HepG2 (cell line): ENCODE data around the gene GRM5. TPM values are rescaled to one million over a fixed set of nuclear protein-coding genes. Genes with fewer than 3 reads are reported as not detected.

Source experiments
- ATAC-seq: fragments of 200-7000 bp; cut with Tn5 transposase; 3 replicates; pipeline ENCODE4 v1.9.1; 2020; ENCODE audit warnings: mild to moderate bottlenecking, moderate library complexity
- BruUV-seq: library from RNA; stranded (reverse); fragments of 400-500 nt; replicated peaks from 2 replicates; lab custom pipeline; 2021; lab: Mats Ljungman, UMichigan
- CTCF ChIA-PET: fragments of 300-600 bp; formaldehyde crosslinking; extraction: SDS; loops from one replicate; lab custom pipeline; 2021; ENCODE audit warnings: low total read pairs, inconsistent platforms, low intra/inter-chr PET ratio; lab: Yijun Ruan, JAX
- POLR2A ChIA-PET: fragments of 350-600 bp; sonication (Branson Sonifier 250); formaldehyde crosslinking; loops from one replicate; lab custom pipeline; 2020; ENCODE audit warnings: antibody characterized with exemption, inconsistent platforms; lab: Yijun Ruan, JAX
- DNase-seq: peaks from one replicate; pipeline ENCODE4 v3.0.0-alpha.2; 2015; ENCODE audit warnings: low spot score
- FAIRE-seq: peaks from 3 replicates; lab custom pipeline; 2011; peaks lifted over from hg19 to GRCh38; lab: Jason Lieb, UNC
- H2AFZ ChIP-seq: one replicate; pipeline ENCODE4 v1.6.1; 2011; ENCODE audit warnings: low read length, inconsistent platforms
- H3K27ac ChIP-seq: fragments of 300-600 bp; 3 replicates; pipeline ENCODE4 v1.8.0; 2011; ENCODE audit warnings: mixed run types, mild to moderate bottlenecking, mixed read lengths, low read length, inconsistent platforms; ENCODE audit not compliant: insufficient read depth; ENCODE audit errors: extremely low read length
- H3K27me3 ChIP-seq, 2 experiments: fragments of 200-600 bp in 1 of 2; 2 replicates in 1 of 2; 3 replicates in 1 of 2; pipeline versions ENCODE4 v1.6.0 to v1.8.0; 2011; ENCODE audit warnings: low read length in 2 of 2, mild to moderate bottlenecking in 2 of 2, moderate library complexity in 2 of 2, inconsistent platforms in 1 of 2; ENCODE audit not compliant: insufficient read depth in 2 of 2, control insufficient read depth in 1 of 2
- H3K36me3 ChIP-seq, 2 experiments: fragments of 200-600 bp in 1 of 2; replicated peaks in 1 of 2; 2 replicates in 1 of 2; 3 replicates in 1 of 2; pipeline versions ENCODE4 v1.5.1 to v1.8.0; 2011; ENCODE audit warnings: low read length in 2 of 2, inconsistent platforms in 1 of 2; ENCODE audit not compliant: insufficient read depth in 2 of 2, control insufficient read depth in 1 of 2
- H3K4me1 ChIP-seq: 2 replicates; pipeline ENCODE4 v1.5.1; 2012; ENCODE audit warnings: low read length, inconsistent platforms; ENCODE audit not compliant: insufficient read depth
- H3K4me2 ChIP-seq: 2 replicates; pipeline ENCODE4 v1.6.0; 2011; ENCODE audit warnings: low read depth, low read length, inconsistent platforms
- H3K4me3 ChIP-seq, 3 experiments: fragments of 200-600 bp in 1 of 3; sonication (generic), shearing (Covaris generic) in 1 of 3; replicated peaks in 1 of 3; 2 replicates each; pipeline ENCODE4 v1.5.1; 2011 to 2016; ENCODE audit warnings: low read length in 3 of 3, inconsistent platforms in 2 of 3, low read depth in 2 of 3, mild to moderate bottlenecking in 2 of 3, control low read depth in 1 of 3, mixed read lengths in 1 of 3; ENCODE audit not compliant: insufficient read depth in 1 of 3
- H3K79me2 ChIP-seq: one replicate; pipeline ENCODE4 v1.6.1; 2011; ENCODE audit warnings: low read length, inconsistent platforms; ENCODE audit not compliant: insufficient read depth
- H3K9ac ChIP-seq: 2 replicates; pipeline ENCODE4 v1.6.0; 2011; ENCODE audit warnings: mild to moderate bottlenecking, low read depth, low read length, inconsistent platforms; ENCODE audit not compliant: insufficient read depth
- H3K9me3 ChIP-seq: 2 replicates; pipeline ENCODE4 v1.5.1; 2012; ENCODE audit warnings: mild to moderate bottlenecking, low read length
- H4K20me1 ChIP-seq: 2 replicates; pipeline ENCODE4 v1.6.0; 2011; ENCODE audit warnings: inconsistent platforms, mild to moderate bottlenecking, low read length, moderate library complexity; ENCODE audit not compliant: insufficient read depth
- PHF5A ChIP-seq: IDR thresholded peaks from one replicate; pipeline ENCODE4 v1.6.1; 2018; ENCODE audit warnings: low read depth, missing genetic modification reagents; ENCODE audit not compliant: unreplicated experiment
- ZNF878 ChIP-seq: sonication (generic); formaldehyde crosslinking; IDR thresholded peaks from 2 replicates; pipeline ENCODE4 v1.8.1; 2023; ENCODE audit warnings: mild to moderate bottlenecking, missing genetic modification reagents, moderate library complexity
- WGBS: methylation state at CpG from one replicate; pipeline ENCODE4 v1.1.6; 2017; ENCODE audit warnings: low lambda C conversion rate; 5-methylcytosine and 5-hydroxymethylcytosine counted together
- in situ Hi-C: cut with HindIII; loops from 2 replicates; pipeline ENCODE4 v1.10.0; 2017; ENCODE audit warnings: low pct_unique_long_range_greater_than_20kb; ENCODE audit not compliant: extremely low pct_ligation_motif_present
- intact Hi-C: fragments of 100-400 bp; cut with micrococcal nuclease; formaldehyde crosslinking; loops from one replicate; pipeline ENCODE4 v1.10.0; 2022; ENCODE audit not compliant: unreplicated experiment
- polyA plus RNA-seq, 8 experiments: library from polyadenylated mRNA; depleted of rRNA in 3 of 8; stranded (reverse) in 7 of 8; unstranded in 1 of 8; fragments of >200 nt; fragmentation: Illumina TruSeq in 4 of 8; extraction: Trizol in 4 of 8; gene quantifications; 2 replicates each; pipeline versions ENCODE4 v1.2.1 to v1.2.3, GENCODE V29; 2011 to 2016; ENCODE audit warnings: low read depth in 4 of 8, missing spikeins in 1 of 8, mixed read lengths in 1 of 8; ENCODE audit not compliant: insufficient read depth in 1 of 8
- total RNA-seq, 5 experiments: library from RNA; depleted of rRNA; stranded (reverse); fragments of >200 nt; fragmentation: Illumina TruSeq; extraction: Trizol; gene quantifications; 2 replicates each; pipeline ENCODE4 v1.2.3, GENCODE V29; 2016; ENCODE audit warnings: low read depth in 1 of 5
- TF ChIP-seq, protein P1 (sequence below), 2 experiments: fragments of 450-650 bp in 1 of 2; sonication (generic) in 1 of 2; formaldehyde crosslinking in 1 of 2; IDR thresholded peaks; 2 replicates each; pipeline versions ENCODE4 v1.6.1 to v1.8.0; 2016 to 2022; ENCODE audit warnings: antibody characterized with exemption in 1 of 2, mild to moderate bottlenecking in 1 of 2, missing genetic modification reagents in 1 of 2

GRM5 gene
- total and polyA plus RNA-seq, 2 of the 13 experiments (the other 11 are each of a cell fraction or from before 2014, with no cell fraction given): not detected

- H2AFZ ChIP-seq: no peak overlapping the region
- no peak overlapping the region for H3K4me2 ChIP-seq
- no peaks in the 10 kb centered on the region for H3K9me3 ChIP-seq
- WGBS: 9% methylated on average over 2 of the region's 2 CpGs
- no peak overlapping the region for H3K4me3 ChIP-seq
- H3K27me3 ChIP-seq: no peaks in the 10 kb centered on the region
- H3K36me3 ChIP-seq: no peaks in the 10 kb centered on the region
- no peaks in the 10 kb centered on the region for H4K20me1 ChIP-seq
- FAIRE-seq (no peak), DNase-seq (no peak), ATAC-seq (no peak)
- H3K9ac ChIP-seq: no peak overlapping the region
- TF ChIP-seq ZNF878 (CRISPR knock-in tag): no peak
- TF ChIP-seq, protein P1, sequence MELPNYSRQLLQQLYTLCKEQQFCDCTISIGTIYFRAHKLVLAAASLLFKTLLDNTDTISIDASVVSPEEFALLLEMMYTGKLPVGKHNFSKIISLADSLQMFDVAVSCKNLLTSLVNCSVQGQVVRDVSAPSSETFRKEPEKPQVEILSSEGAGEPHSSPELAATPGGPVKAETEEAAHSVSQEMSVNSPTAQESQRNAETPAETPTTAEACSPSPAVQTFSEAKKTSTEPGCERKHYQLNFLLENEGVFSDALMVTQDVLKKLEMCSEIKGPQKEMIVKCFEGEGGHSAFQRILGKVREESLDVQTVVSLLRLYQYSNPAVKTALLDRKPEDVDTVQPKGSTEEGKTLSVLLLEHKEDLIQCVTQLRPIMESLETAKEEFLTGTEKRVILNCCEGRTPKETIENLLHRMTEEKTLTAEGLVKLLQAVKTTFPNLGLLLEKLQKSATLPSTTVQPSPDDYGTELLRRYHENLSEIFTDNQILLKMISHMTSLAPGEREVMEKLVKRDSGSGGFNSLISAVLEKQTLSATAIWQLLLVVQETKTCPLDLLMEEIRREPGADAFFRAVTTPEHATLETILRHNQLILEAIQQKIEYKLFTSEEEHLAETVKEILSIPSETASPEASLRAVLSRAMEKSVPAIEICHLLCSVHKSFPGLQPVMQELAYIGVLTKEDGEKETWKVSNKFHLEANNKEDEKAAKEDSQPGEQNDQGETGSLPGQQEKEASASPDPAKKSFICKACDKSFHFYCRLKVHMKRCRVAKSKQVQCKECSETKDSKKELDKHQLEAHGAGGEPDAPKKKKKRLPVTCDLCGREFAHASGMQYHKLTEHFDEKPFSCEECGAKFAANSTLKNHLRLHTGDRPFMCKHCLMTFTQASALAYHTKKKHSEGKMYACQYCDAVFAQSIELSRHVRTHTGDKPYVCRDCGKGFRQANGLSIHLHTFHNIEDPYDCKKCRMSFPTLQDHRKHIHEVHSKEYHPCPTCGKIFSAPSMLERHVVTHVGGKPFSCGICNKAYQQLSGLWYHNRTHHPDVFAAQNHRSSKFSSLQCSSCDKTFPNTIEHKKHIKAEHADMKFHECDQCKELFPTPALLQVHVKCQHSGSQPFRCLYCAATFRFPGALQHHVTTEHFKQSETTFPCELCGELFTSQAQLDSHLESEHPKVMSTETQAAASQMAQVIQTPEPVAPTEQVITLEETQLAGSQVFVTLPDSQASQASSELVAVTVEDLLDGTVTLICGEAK (IDR thresholded peaks at IDR 0.05): peak; percentile 15; the same call in 1 of the 2 replicates
- TF ChIP-seq, protein P1 (CRISPR knock-in tag; IDR thresholded peaks at IDR 0.05): no peak; the same call in 1 of the 2 replicates
- no peak for TF ChIP-seq PHF5A (CRISPR knock-in tag)
- no peaks in the 10 kb centered on the region for H3K79me2 ChIP-seq
- in situ Hi-C loops: no loop called here
- no peak overlapping the region for H3K27ac ChIP-seq
- BruUV-seq: no TSS peak
- intact Hi-C loops: no loop called here
- no peaks in the 10 kb centered on the region for H3K4me1 ChIP-seq
- ChIA-PET CTCF (no interaction called here), POLR2A (no interaction called here)
These were observed 471.4 kb downstream of the GRM5 start for GRCh38 chr11:88594274-88594950.
